ENCODE measurements around the gene ARHGAP9.
A peak's percentile ranks its signal among the peaks of the same experiment; 100 is the strongest.

Gene ARHGAP9

DNA sequence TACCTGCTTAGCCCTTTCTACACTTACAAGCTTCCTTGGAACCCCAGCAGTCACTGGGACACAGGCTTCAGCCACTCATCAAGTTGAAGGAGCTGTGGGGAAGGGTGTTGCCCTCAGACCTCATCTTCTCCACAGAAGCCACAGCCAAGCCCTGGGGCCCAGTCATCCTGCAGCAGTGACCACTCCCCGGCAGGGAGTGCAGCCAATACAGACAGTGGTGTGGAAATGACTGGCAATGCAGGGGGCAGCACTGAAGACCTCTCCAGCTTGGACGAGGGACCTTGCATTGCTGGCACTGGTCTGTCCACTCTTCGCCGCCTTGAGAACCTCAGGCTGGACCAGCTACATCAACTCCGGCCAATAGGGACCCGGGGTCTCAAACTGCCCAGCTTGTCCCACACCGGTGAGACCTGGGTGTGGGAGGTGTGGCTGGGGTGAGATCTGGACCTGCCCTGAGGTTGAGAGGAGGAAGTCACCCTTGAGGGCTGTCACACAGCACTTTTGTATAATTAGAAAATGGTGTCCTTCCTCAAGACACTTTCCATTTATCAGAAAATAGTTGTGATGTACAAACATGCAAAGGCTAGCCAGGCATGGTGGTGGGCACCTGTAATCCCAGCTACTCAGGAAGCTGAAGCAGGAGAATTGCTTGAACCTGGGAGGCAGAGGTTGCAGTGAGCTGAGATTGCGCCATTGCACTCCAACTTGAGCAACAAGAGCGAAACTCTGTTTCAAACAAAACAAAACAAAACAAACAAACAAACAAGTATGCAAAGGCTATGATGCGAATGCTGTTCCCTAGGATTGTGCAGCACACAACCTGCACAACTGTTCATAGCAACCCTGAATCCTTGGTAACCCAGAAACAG lies 10.1 kb downstream of the ARHGAP9 start:
- ChIA-PET POLR2A (no interaction called here), CTCF (interaction anchor here (0.7 to 1.3 kb wide), 5 partner anchors 11 to 140 kb away, joined by 3 to 9 read pairs (median 5); partner anchors contain the start of gene GLI1)
- no peaks in the 10 kb centered on the region for H3K36me3 ChIP-seq (ENCODE audit: control insufficient read depth in 2 of 2, insufficient read depth in 1 of 2, low read length in 2 of 2)
- no peaks in the 10 kb centered on the region for H3K4me1 ChIP-seq (ENCODE audit: control insufficient read depth, insufficient read depth, low read length)
- H3K9me3 ChIP-seq (ENCODE audit: control insufficient read depth, insufficient read depth, low read depth, low read length) = no peaks in the 10 kb centered on the region
- H3K27ac ChIP-seq (ENCODE audit: extremely low read depth, low read depth, low read length) = no peak overlapping the region
- TF ChIP-seq ZSCAN23 (tag by site-specific recombination; IDR thresholded peaks at IDR 0.05) (no peak), ZNF146 (tag by site-specific recombination; IDR thresholded peaks at IDR 0.05) (no peak), ZNF473 (tag by site-specific recombination; IDR thresholded peaks at IDR 0.05) (no peak), ZNF335 (tag by site-specific recombination; conservative IDR thresholded peaks at IDR 0.05) (peak; percentile 30), SP3 (tag by site-specific recombination; IDR thresholded peaks at IDR 0.05) (no peak), ZNF138 (tag by site-specific recombination; IDR thresholded peaks at IDR 0.05; ENCODE audit: borderline replicate concordance) (no peak)
- TF ChIP-seq, protein P1, sequence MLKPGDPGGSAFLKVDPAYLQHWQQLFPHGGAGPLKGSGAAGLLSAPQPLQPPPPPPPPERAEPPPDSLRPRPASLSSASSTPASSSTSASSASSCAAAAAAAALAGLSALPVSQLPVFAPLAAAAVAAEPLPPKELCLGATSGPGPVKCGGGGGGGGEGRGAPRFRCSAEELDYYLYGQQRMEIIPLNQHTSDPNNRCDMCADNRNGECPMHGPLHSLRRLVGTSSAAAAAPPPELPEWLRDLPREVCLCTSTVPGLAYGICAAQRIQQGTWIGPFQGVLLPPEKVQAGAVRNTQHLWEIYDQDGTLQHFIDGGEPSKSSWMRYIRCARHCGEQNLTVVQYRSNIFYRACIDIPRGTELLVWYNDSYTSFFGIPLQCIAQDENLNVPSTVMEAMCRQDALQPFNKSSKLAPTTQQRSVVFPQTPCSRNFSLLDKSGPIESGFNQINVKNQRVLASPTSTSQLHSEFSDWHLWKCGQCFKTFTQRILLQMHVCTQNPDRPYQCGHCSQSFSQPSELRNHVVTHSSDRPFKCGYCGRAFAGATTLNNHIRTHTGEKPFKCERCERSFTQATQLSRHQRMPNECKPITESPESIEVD (tag by site-specific recombination; IDR thresholded peaks at IDR 0.05) = no peak
- no peak overlapping the region for H3K4me3 ChIP-seq (ENCODE audit: low read depth, low read length)

DNA sequence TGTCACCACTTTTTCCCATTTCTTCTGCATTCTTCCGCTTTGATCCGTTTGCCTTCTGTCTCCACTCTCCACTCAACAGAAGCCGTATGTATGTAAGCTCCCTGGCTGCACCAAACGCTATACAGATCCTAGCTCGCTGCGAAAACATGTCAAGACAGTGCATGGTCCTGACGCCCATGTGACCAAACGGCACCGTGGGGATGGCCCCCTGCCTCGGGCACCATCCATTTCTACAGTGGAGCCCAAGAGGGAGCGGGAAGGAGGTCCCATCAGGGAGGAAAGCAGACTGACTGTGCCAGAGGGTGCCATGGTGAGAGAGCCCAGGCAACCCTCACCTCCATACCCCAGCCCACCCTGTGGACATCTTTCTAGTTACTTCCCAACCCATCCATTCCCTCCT lies 11.8 kb downstream of the ARHGAP9 start:
- Histone ChIP-seq H3K27ac (ENCODE audit: extremely low read depth, low read depth, low read length) (no peak overlapping the region), H3K4me1 (ENCODE audit: control insufficient read depth, insufficient read depth, low read length) (no peaks in the 10 kb centered on the region), H3K9me3 (ENCODE audit: control insufficient read depth, insufficient read depth, low read depth, low read length) (no peaks in the 10 kb centered on the region), H3K36me3 (ENCODE audit: control insufficient read depth in 2 of 2, insufficient read depth in 1 of 2, low read length in 2 of 2) (no peaks in the 10 kb centered on the region), H3K4me3 (ENCODE audit: low read depth, low read length) (no peak overlapping the region)
- ChIA-PET POLR2A (no interaction called here), CTCF (interaction anchor here (0.9 to 1.2 kb wide), 2 partner anchors 9 to 13 kb away, joined by 3 to 5 read pairs; partner anchors contain the start of gene INHBE)
- TF ChIP-seq MEIS1 (CRISPR knock-in tag; IDR thresholded peaks at IDR 0.05; ENCODE audit: borderline replicate concordance) (no peak), SETDB1 (IDR thresholded peaks at IDR 0.05; ENCODE audit: insufficient read length, low read length) (no peak), ZIC2 (tag by site-specific recombination; IDR thresholded peaks at IDR 0.05) (peak; percentile 44; the same call in 1 of the 2 replicates), ZNF311 (tag by site-specific recombination; IDR thresholded peaks at IDR 0.05; ENCODE audit: borderline replicate concordance) (no peak), ZNF785 (tag by site-specific recombination; IDR thresholded peaks at IDR 0.05) (no peak)

DNA sequence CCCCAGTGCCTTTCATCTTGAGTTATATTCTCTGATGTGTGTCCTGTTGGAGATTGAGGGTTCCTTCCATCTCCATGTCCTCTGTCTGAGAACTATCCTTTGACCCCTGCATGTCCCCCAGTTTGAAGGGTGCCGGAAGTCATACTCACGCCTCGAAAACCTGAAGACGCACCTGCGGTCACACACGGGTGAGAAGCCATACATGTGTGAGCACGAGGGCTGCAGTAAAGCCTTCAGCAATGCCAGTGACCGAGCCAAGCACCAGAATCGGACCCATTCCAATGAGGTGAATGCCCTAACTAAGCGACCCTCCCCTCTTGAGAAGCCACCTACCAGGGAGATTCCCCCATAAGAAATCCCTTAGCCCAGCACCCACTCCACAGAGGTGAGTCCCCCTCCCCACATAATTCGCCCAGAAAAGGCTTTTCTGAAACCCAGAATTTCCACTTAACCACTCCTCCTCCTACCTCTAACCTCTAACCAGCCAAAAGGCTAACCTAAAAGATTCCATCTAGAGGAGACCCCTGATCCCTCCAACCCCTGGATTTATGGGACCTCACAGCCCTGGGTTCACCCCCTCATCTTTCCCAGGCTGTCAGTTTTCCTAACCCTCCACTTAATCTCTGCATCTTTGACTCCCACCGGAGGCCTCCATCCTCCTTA lies 12.3 kb downstream of the ARHGAP9 start:
- ChIA-PET CTCF (interaction anchor here (1.2 kb wide), 1 partner anchor 9 kb away, joined by 5 read pairs; no protein-coding TSS in a partner anchor), POLR2A (no interaction called here)
- H3K4me3 ChIP-seq (ENCODE audit: low read depth, low read length) = no peak overlapping the region
- H3K4me1 ChIP-seq (ENCODE audit: control insufficient read depth, insufficient read depth, low read length) = no peaks in the 10 kb centered on the region
- H3K9me3 ChIP-seq (ENCODE audit: control insufficient read depth, insufficient read depth, low read depth, low read length) = no peaks in the 10 kb centered on the region
- no peak overlapping the region for H3K27ac ChIP-seq (ENCODE audit: extremely low read depth, low read depth, low read length)
- H3K36me3 ChIP-seq (ENCODE audit: control insufficient read depth in 2 of 2, insufficient read depth in 1 of 2, low read length in 2 of 2) = no peaks in the 10 kb centered on the region
- TF ChIP-seq ZNF560 (tag by site-specific recombination; IDR thresholded peaks at IDR 0.05; ENCODE audit: borderline replicate concordance) (no peak), ZNF701 (tag by site-specific recombination; IDR thresholded peaks at IDR 0.05) (no peak), ZNF169 (tag by site-specific recombination; IDR thresholded peaks at IDR 0.05) (no peak), ZNF830 (tag by site-specific recombination; IDR thresholded peaks at IDR 0.05; ENCODE audit: low read depth) (no peak), ZNF366 (tag by site-specific recombination; conservative IDR thresholded peaks at IDR 0.05) (no peak), ZNF202 (tag by site-specific recombination; IDR thresholded peaks at IDR 0.05; ENCODE audit: borderline replicate concordance) (no peak)
- TF ChIP-seq, protein P2, sequence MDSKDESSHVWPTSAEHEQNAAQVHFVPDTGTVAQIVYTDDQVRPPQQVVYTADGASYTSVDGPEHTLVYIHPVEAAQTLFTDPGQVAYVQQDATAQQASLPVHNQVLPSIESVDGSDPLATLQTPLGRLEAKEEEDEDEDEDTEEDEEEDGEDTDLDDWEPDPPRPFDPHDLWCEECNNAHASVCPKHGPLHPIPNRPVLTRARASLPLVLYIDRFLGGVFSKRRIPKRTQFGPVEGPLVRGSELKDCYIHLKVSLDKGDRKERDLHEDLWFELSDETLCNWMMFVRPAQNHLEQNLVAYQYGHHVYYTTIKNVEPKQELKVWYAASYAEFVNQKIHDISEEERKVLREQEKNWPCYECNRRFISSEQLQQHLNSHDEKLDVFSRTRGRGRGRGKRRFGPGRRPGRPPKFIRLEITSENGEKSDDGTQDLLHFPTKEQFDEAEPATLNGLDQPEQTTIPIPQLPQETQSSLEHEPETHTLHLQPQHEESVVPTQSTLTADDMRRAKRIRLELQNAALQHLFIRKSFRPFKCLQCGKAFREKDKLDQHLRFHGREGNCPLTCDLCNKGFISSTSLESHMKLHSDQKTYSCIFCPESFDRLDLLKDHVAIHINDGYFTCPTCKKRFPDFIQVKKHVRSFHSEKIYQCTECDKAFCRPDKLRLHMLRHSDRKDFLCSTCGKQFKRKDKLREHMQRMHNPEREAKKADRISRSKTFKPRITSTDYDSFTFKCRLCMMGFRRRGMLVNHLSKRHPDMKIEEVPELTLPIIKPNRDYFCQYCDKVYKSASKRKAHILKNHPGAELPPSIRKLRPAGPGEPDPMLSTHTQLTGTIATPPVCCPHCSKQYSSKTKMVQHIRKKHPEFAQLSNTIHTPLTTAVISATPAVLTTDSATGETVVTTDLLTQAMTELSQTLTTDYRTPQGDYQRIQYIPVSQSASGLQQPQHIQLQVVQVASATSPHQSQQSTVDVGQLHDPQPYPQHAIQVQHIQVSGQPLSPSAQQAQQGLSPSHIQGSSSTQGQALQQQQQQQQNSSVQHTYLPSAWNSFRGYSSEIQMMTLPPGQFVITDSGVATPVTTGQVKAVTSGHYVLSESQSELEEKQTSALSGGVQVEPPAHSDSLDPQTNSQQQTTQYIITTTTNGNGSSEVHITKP (tag by site-specific recombination; IDR thresholded peaks at IDR 0.05) = no peak
- TF ChIP-seq, protein P3, sequence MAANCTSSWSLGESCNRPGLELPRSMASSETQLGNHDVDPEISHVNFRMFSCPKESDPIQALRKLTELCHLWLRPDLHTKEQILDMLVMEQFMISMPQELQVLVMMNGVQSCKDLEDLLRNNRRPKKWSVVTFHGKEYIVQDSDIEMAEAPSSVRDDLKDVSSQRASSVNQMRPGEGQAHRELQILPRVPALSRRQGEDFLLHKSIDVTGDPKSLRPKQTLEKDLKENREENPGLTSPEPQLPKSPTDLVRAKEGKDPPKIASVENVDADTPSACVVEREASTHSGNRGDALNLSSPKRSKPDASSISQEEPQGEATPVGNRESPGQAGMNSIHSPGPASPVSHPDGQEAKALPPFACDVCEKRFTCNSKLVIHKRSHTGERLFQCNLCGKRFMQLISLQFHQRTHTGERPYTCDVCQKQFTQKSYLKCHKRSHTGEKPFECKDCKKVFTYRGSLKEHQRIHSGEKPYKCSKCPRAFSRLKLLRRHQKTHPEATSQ (tag by site-specific recombination; IDR thresholded peaks at IDR 0.05) = no peak

Measured in HEK293 (cell line).